ENCODE measurements around the gene GLOD4. TPM values are rescaled to one million over a fixed set of nuclear protein-coding genes. Genes with fewer than 3 reads are reported as not detected.

GLOD4 gene
- polyA plus RNA-seq, 1 experiment: 42.2 TPM

GRCh38 chr17:826778-827177, 44.7 kb upstream of the GLOD4 start:
- no peak for DNase-seq (ENCODE audit: low read depth, low spot score)
- CTCF ChIA-PET: no interaction called here
- H3K27ac ChIP-seq (ENCODE audit: low read depth, low read length): no peak overlapping the region
- no peaks in the 10 kb centered on the region for H3K27me3 ChIP-seq (ENCODE audit: control insufficient read depth, insufficient read depth, low read length)
- POLR2A ChIA-PET: no interaction called here
- H3K9me3 ChIP-seq (ENCODE audit: control insufficient read depth, insufficient read depth, low read length): peaks cover 4% of the 10 kb centered on the region
- no peak for TF ChIP-seq CTCF (IDR thresholded peaks at IDR 0.05; ENCODE audit: low read depth, low read length)
- H3K4me3 ChIP-seq (ENCODE audit: low read depth, low read length): no peak overlapping the region

- ChIA-PET CTCF (interaction anchor here (0.7 kb wide), 1 partner anchor 156 kb away, joined by 3 read pairs; no protein-coding TSS in a partner anchor), POLR2A (no interaction called here)
- no peak for DNase-seq (ENCODE audit: low read depth, low spot score)
Measured at GRCh38 chr17:825216-825615, 43.1 kb upstream of the GLOD4 start.

GRCh38 chr17:824378-824777, 42.3 kb upstream of the GLOD4 start:
- CTCF ChIA-PET: no interaction called here
- no peaks in the 10 kb centered on the region for H3K27me3 ChIP-seq (ENCODE audit: control insufficient read depth, insufficient read depth, low read length)
- H3K9me3 ChIP-seq (ENCODE audit: control insufficient read depth, insufficient read depth, low read length): no peaks in the 10 kb centered on the region; the same call in 1 of the 2 replicates
- no peak for TF ChIP-seq CTCF (IDR thresholded peaks at IDR 0.05; ENCODE audit: low read depth, low read length)
- POLR2A ChIA-PET: interaction anchor here (0.6 kb wide), 1 partner anchor 20 kb away, joined by 9 read pairs; no protein-coding TSS in a partner anchor
- no peak for DNase-seq (ENCODE audit: low read depth, low spot score)
- no peak overlapping the region for H3K27ac ChIP-seq (ENCODE audit: low read depth, low read length)
- no peak overlapping the region for H3K4me3 ChIP-seq (ENCODE audit: low read depth, low read length)

More at GRCh38 chr17:825216-825615, 43.1 kb upstream of the GLOD4 start:
- Histone ChIP-seq H3K9me3 (ENCODE audit: control insufficient read depth, insufficient read depth, low read length) (no peaks in the 10 kb centered on the region; the same call in 1 of the 2 replicates), H3K27me3 (ENCODE audit: control insufficient read depth, insufficient read depth, low read length) (no peaks in the 10 kb centered on the region), H3K4me3 (ENCODE audit: low read depth, low read length) (no peak overlapping the region), H3K27ac (ENCODE audit: low read depth, low read length) (no peak overlapping the region)
- no peak for TF ChIP-seq CTCF (IDR thresholded peaks at IDR 0.05; ENCODE audit: low read depth, low read length)

GRCh38 chr17:823501-823902, 41.4 kb upstream of the GLOD4 start:
- TF ChIP-seq CTCF (IDR thresholded peaks at IDR 0.05; ENCODE audit: low read depth, low read length): no peak
- Histone ChIP-seq H3K4me3 (ENCODE audit: low read depth, low read length) (no peak overlapping the region), H3K27me3 (ENCODE audit: control insufficient read depth, insufficient read depth, low read length) (no peaks in the 10 kb centered on the region), H3K27ac (ENCODE audit: low read depth, low read length) (no peak overlapping the region), H3K9me3 (ENCODE audit: control insufficient read depth, insufficient read depth, low read length) (no peaks in the 10 kb centered on the region; the same call in 1 of the 2 replicates)
- CTCF ChIA-PET: no interaction called here
- DNase-seq (ENCODE audit: low read depth, low spot score): no peak
- POLR2A ChIA-PET: no interaction called here

GRCh38 chr17:819251-819650, 37.2 kb upstream of the GLOD4 start:
- Histone ChIP-seq H3K27me3 (ENCODE audit: control insufficient read depth, insufficient read depth, low read length) (no peaks in the 10 kb centered on the region), H3K9me3 (ENCODE audit: control insufficient read depth, insufficient read depth, low read length) (no peaks in the 10 kb centered on the region), H3K27ac (ENCODE audit: low read depth, low read length) (no peak overlapping the region), H3K4me3 (ENCODE audit: low read depth, low read length) (no peak overlapping the region)
- ChIA-PET CTCF (no interaction called here), POLR2A (interaction anchor here (0.7 kb wide), 1 partner anchor 236 kb away, joined by 3 read pairs; no protein-coding TSS in a partner anchor)
- DNase-seq (ENCODE audit: low read depth, low spot score): no peak
- no peak for TF ChIP-seq CTCF (IDR thresholded peaks at IDR 0.05; ENCODE audit: low read depth, low read length)
